ENCODE data around the gene PDE8B. TPM values are rescaled to one million over a fixed set of nuclear protein-coding genes. Genes with fewer than 3 reads are reported as not detected.

PDE8B gene
- total and polyA plus RNA-seq, 2 donors (not counting 1 experiment from before 2014, with no cell fraction given) = 0.07 TPM; not detected in 1

DNA sequence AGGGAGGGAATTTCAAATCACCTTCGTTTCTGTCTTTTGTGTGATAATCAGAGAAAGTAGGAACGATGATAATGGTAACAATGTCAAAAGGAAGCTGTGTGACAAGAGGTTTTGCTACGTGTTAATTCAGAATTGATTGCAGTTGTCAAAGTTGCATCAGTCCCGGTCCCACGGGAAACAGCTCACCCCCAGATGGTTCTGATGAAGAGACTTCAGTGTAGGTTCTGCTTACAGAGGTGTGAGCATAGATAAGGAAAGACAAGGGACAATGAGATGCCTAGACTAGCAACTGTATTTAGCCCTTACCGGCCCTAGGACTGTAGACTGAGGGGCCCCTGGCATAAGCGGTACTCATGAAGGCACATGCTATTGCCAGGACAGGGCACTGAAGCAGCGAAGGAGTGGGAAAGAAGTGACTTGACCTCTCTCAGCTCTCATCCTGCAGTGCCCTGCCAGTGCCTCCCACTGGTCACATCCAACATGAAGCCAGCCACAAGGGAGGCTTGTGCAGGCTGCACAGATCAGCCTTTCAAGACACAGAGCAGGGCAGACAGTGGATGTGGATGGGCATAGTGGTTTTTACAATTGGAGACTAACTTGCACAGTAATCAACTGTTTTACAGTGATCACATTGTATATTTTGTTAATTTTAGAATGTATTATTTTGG, 21.1 kb downstream of the PDE8B start:
- H2AFZ ChIP-seq (ENCODE audit: insufficient read depth, low read depth, low read length, poor library complexity, severe bottlenecking) = peak overlapping the region; percentile 56
- peaks cover 0 to 5% (median 1%) of the 10 kb centered on the region in 4 experiments for H3K27me3 ChIP-seq (replicated peaks in 1 of 4; ENCODE audit: control extremely low read depth in 1 of 4, control insufficient read depth in 3 of 4, insufficient read depth in 4 of 4, low read length in 3 of 4)
- no peaks in the 10 kb centered on the region for H3K79me2 ChIP-seq (ENCODE audit: control insufficient read depth, insufficient read depth, low read length)
- TF ChIP-seq CTCF (IDR thresholded peaks at IDR 0.05) = no peak
- no peak for TF ChIP-seq EZH2 (IDR thresholded peaks at IDR 0.05; ENCODE audit: borderline replicate concordance, insufficient read depth, low read depth, low read length, poor library complexity, severe bottlenecking)
- WGBS (ENCODE audit: insufficient coverage) = 27% methylated on average over 8 of the region's 8 CpGs
- H3K27ac ChIP-seq (ENCODE audit: low read length in 2 of 2) = no peak overlapping the region
- H3K27me3 Mint-ChIP-seq = no peaks in the 10 kb centered on the region
- H3K4me1 Mint-ChIP-seq = peaks cover 7% of the 10 kb centered on the region
- H3K4me2 ChIP-seq (replicated peaks; ENCODE audit: low read depth, low read length, poor library complexity, severe bottlenecking) = peak overlapping the region; percentile 42
- no peak for DNase-seq
- ATAC-seq (ENCODE audit: low read depth) = no peak
- POLR2A ChIA-PET = no interaction called here
- intact Hi-C loops (cut with micrococcal nuclease) = no loop called here
- no peak overlapping the region for H3K9ac ChIP-seq (ENCODE audit: low read length)
- CTCF ChIA-PET = no interaction called here
- H3K9me3 Mint-ChIP-seq (ENCODE audit: insufficient read depth) = peaks cover 3% of the 10 kb centered on the region
- H3K9me3 ChIP-seq (ENCODE audit: control extremely low read depth in 1 of 3, control insufficient read depth in 2 of 3, insufficient read depth in 1 of 3, low read length in 2 of 3) = peaks cover 0 to 4% (median 3%) of the 10 kb centered on the region in 3 donors
- peak overlapping the region; percentile 57 for H3K4me3 Mint-ChIP-seq
- peaks cover 3 to 4% of the 10 kb centered on the region in 2 donors for H3K4me1 ChIP-seq (ENCODE audit: control insufficient read depth in 2 of 2, insufficient read depth in 2 of 2, low read length in 2 of 2)
- no peak overlapping the region for H3K27ac Mint-ChIP-seq
- H3K4me3 ChIP-seq (ENCODE audit: control extremely low read depth in 1 of 5, extremely low read depth in 1 of 5, insufficient read depth in 1 of 5, low read depth in 2 of 5, low read length in 4 of 5) = no peak overlapping the region
- H3K36me3 ChIP-seq (replicated peaks in 1 of 2; ENCODE audit: control extremely low read depth in 1 of 2, control insufficient read depth in 1 of 2, extremely low read depth in 1 of 2, insufficient read depth in 2 of 2, low read length in 1 of 2) = no peaks in the 10 kb centered on the region
- H4K20me1 ChIP-seq (ENCODE audit: control insufficient read depth, insufficient read depth, low read length, poor library complexity, severe bottlenecking) = no peaks in the 10 kb centered on the region

DNA sequence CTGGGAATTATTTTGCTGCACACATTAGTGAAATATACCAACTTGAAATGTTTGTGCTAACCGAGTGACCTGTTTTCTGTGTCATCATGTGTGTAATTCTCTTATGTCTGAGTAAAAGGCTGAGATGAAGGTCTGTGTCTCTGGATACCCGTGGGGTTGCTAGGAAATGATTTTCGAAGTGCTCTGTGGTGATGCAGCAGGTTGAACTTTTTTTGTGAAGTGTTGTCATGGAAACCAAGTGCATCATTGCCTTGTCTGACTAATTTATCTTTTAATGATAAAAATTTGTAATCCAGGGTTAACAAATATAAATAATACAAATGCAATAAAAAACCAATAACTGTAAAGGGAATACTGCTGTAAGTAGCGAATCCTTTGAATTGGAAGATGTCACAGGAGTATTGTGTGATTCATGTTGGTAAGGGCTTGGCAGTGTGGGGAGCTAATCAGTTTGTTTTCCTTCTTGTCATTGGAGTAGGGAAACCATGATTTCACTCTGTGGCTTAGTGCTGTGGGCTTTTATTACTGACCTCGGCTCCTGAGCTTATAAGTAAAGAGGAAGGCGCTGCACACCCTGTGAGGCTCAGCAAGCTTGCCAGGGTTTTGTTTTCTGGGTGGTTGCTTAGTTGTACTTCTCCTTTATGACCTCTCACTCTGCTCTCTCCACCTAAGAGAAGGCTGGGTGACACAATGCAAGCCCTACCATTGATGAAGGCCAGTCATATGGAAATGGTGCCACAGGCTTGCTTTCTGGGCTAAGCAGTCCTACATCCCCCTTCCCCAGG, 22.3 kb downstream of the PDE8B start:
- H2AFZ ChIP-seq (ENCODE audit: insufficient read depth, low read depth, low read length, poor library complexity, severe bottlenecking) = no peak overlapping the region
- ATAC-seq (ENCODE audit: low read depth) (no peak), DNase-seq (no peak)
- H3K9me3 Mint-ChIP-seq (ENCODE audit: insufficient read depth) = peaks cover 3% of the 10 kb centered on the region
- H3K79me2 ChIP-seq (ENCODE audit: control insufficient read depth, insufficient read depth, low read length) = no peaks in the 10 kb centered on the region
- peaks cover 3 to 4% of the 10 kb centered on the region in 2 donors for H3K4me1 ChIP-seq (ENCODE audit: control insufficient read depth in 2 of 2, insufficient read depth in 2 of 2, low read length in 2 of 2)
- no peak overlapping the region for H3K27ac ChIP-seq (ENCODE audit: low read length in 2 of 2)
- H3K9ac ChIP-seq (ENCODE audit: low read length) = no peak overlapping the region
- intact Hi-C loops (cut with micrococcal nuclease) = no loop called here
- H3K4me3 Mint-ChIP-seq = no peak overlapping the region
- TF ChIP-seq CTCF (IDR thresholded peaks at IDR 0.05) = no peak
- TF ChIP-seq EZH2 (IDR thresholded peaks at IDR 0.05; ENCODE audit: borderline replicate concordance, insufficient read depth, low read depth, low read length, poor library complexity, severe bottlenecking) = no peak
- H3K27me3 ChIP-seq (replicated peaks in 1 of 4; ENCODE audit: control extremely low read depth in 1 of 4, control insufficient read depth in 3 of 4, insufficient read depth in 4 of 4, low read length in 3 of 4) = peaks cover 0 to 2% (median under 1%) of the 10 kb centered on the region in 4 experiments
- H3K4me1 Mint-ChIP-seq = peaks cover 7% of the 10 kb centered on the region
- H3K4me2 ChIP-seq (replicated peaks; ENCODE audit: low read depth, low read length, poor library complexity, severe bottlenecking) = no peak overlapping the region
- H3K4me3 ChIP-seq (ENCODE audit: control extremely low read depth in 1 of 5, extremely low read depth in 1 of 5, insufficient read depth in 1 of 5, low read depth in 2 of 5, low read length in 4 of 5) = no peak overlapping the region
- H3K36me3 ChIP-seq (replicated peaks in 1 of 2; ENCODE audit: control extremely low read depth in 1 of 2, control insufficient read depth in 1 of 2, extremely low read depth in 1 of 2, insufficient read depth in 2 of 2, low read length in 1 of 2) = no peaks in the 10 kb centered on the region
- 96% methylated on average over 3 of the region's 6 CpGs for WGBS (ENCODE audit: insufficient coverage)
- H3K9me3 ChIP-seq (ENCODE audit: control extremely low read depth in 1 of 3, control insufficient read depth in 2 of 3, insufficient read depth in 1 of 3, low read length in 2 of 3) = peaks cover 0 to 4% (median 3%) of the 10 kb centered on the region in 3 donors
- no peaks in the 10 kb centered on the region for H3K27me3 Mint-ChIP-seq
- ChIA-PET POLR2A (no interaction called here), CTCF (interaction anchor here (0.6 kb wide), 1 partner anchor 777 kb away, joined by 6 read pairs; no protein-coding TSS in a partner anchor)
- no peak overlapping the region for H3K27ac Mint-ChIP-seq
- no peaks in the 10 kb centered on the region for H4K20me1 ChIP-seq (ENCODE audit: control insufficient read depth, insufficient read depth, low read length, poor library complexity, severe bottlenecking)
